Tibial nerve (tissue), 4 donors: Measurements from ENCODE around the gene TOMM40. TPM values are rescaled to one million over a fixed set of nuclear protein-coding genes. Genes with fewer than 3 reads are reported as not detected.
A peak's percentile ranks its signal among the peaks of the same experiment; 100 is the strongest.
"Not testable (repeated sequence)": the region's sequence is repeated elsewhere in the genome, so short reads cannot be mapped to it uniquely, and the experiment has no call there.

Experiments used
- DNase-seq, 2 donors: peaks; one replicate each; pipeline ENCODE4 v3.0.0-alpha.2; 2019; ENCODE audit warnings: low spot score in 2 of 2
- H3K27ac ChIP-seq, 4 donors: fragments of 200-600 bp; sonication (generic) in 3 of 4; one replicate each; pipeline ENCODE4 v1.5.1; 2017 to 2019; ENCODE audit warnings: mild to moderate bottlenecking in 1 of 4
- H3K27me3 ChIP-seq, 2 donors: fragments of 200-600 bp; sonication (generic) in 1 of 2; one replicate each; pipeline versions ENCODE4 v1.5.1 to v1.6.0; 2017 to 2019
- H3K36me3 ChIP-seq, 3 donors: fragments of 200-600 bp; sonication (generic); one replicate each; pipeline ENCODE4 v1.5.1; 2018 to 2019
- H3K4me1 ChIP-seq, 4 donors: fragments of 200-600 bp; sonication (generic) in 3 of 4; one replicate each; pipeline ENCODE4 v1.5.1; 2017 to 2019
- H3K4me3 ChIP-seq, 4 donors: fragments of 200-600 bp; sonication (generic) in 3 of 4; one replicate each; pipeline ENCODE4 v1.5.1; 2017 to 2019; ENCODE audit warnings: mild to moderate bottlenecking in 1 of 4, moderate library complexity in 1 of 4
- H3K9me3 ChIP-seq, 4 donors: fragments of 200-600 bp; sonication (generic) in 3 of 4; one replicate each; pipeline ENCODE4 v1.5.1; 2017 to 2019
- EP300 ChIP-seq, 2 donors: sonication (generic); formaldehyde crosslinking; IDR thresholded peaks; one replicate each; pipeline ENCODE4 v1.6.1; 2017; ENCODE audit warnings: antibody characterized with exemption in 2 of 2, mild to moderate bottlenecking in 1 of 2
- POLR2A ChIP-seq, 2 donors: fragments of 450-650 bp; IDR thresholded peaks; one replicate each; pipeline ENCODE4 v1.6.1; 2017; ENCODE audit warnings: antibody characterized with exemption in 2 of 2, mild to moderate bottlenecking in 2 of 2, moderate library complexity in 2 of 2
- WGBS, 2 donors: methylation state at CpG; one replicate each; pipeline ENCODE4 v1.1.5; 2018; 5-methylcytosine and 5-hydroxymethylcytosine counted together
- total RNA-seq, 4 donors: library from RNA; depleted of rRNA; stranded (reverse); fragments of >200 nt; gene quantifications; one replicate each; pipeline ENCODE4 v1.1.0, GENCODE V29; 2016
- TF ChIP-seq, protein P1 (sequence below), 5 experiments: fragments of 200-600 bp in 3 of 5; fragments of 450-650 bp in 2 of 5; sonication (generic) in 3 of 5; IDR thresholded peaks; one replicate each; pipeline ENCODE4 v1.5.1; 2016 to 2019; ENCODE audit warnings: antibody characterized with exemption in 5 of 5, mild to moderate bottlenecking in 3 of 5, moderate library complexity in 2 of 5

The TOMM40 gene
- total RNA-seq, 4 donors from 2014 or later = 30.8 to 75.9 (median 48.6) TPM

DNA sequence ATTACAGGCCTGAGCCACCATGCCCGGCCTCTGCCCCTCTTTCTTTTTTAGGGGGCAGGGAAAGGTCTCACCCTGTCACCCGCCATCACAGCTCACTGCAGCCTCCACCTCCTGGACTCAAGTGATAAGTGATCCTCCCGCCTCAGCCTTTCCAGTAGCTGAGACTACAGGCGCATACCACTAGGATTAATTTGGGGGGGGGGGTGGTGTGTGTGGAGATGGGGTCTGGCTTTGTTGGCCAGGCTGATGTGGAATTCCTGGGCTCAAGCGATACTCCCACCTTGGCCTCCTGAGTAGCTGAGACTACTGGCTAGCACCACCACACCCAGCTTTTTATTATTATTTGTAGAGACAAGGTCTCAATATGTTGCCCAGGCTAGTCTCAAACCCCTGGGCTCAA lies 18.7 kb downstream of the TOMM40 start:
- H3K4me3 ChIP-seq = no peak overlapping the region
- TF ChIP-seq, protein P1, sequence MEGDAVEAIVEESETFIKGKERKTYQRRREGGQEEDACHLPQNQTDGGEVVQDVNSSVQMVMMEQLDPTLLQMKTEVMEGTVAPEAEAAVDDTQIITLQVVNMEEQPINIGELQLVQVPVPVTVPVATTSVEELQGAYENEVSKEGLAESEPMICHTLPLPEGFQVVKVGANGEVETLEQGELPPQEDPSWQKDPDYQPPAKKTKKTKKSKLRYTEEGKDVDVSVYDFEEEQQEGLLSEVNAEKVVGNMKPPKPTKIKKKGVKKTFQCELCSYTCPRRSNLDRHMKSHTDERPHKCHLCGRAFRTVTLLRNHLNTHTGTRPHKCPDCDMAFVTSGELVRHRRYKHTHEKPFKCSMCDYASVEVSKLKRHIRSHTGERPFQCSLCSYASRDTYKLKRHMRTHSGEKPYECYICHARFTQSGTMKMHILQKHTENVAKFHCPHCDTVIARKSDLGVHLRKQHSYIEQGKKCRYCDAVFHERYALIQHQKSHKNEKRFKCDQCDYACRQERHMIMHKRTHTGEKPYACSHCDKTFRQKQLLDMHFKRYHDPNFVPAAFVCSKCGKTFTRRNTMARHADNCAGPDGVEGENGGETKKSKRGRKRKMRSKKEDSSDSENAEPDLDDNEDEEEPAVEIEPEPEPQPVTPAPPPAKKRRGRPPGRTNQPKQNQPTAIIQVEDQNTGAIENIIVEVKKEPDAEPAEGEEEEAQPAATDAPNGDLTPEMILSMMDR (IDR thresholded peaks at IDR 0.05) = no peak
- TF ChIP-seq EP300 (IDR thresholded peaks at IDR 0.05) (no peak), POLR2A (IDR thresholded peaks at IDR 0.05) (no peak)
- WGBS, 2 donors = 87 to 90% methylated on average over 5 of the region's 5 CpGs
- no peaks in the 10 kb centered on the region for H3K9me3 ChIP-seq
- H3K36me3 ChIP-seq = no peaks in the 10 kb centered on the region
- H3K4me1 ChIP-seq = peaks cover 0 to 54% (median 25%) of the 10 kb centered on the region in 4 donors
- DNase-seq = no peak
- peaks cover 0 to 24% of the 10 kb centered on the region in 2 donors for H3K27me3 ChIP-seq
- H3K27ac ChIP-seq = no peak overlapping the region

DNA sequence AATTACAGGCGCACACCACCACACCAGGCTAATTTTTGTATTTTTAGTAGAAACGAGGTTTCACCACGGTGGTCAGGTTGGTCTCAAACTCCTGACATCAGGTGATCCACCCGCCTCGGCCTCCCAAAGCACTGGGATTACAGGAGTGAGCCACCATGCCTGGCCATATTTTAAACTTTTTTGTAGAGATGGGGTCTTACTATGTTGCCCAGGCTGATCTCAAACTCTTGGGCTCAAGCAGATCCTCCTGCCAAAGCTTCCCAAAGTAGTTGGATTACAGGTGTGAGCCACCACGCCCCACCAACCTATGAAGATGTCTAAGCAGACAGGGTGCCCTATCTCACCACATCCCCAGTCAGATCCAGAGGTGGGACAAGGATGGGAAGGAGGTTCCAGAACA lies 20.8 kb downstream of the TOMM40 start:
- H3K4me1 ChIP-seq = peaks cover 0 to 45% (median 21%) of the 10 kb centered on the region in 4 donors
- H3K27me3 ChIP-seq, H3K36me3 ChIP-seq, DNase-seq, H3K27ac ChIP-seq, H3K9me3 ChIP-seq, H3K4me3 ChIP-seq: not testable (repeated sequence)
- 83 to 89% methylated on average over 6 of the region's 6 CpGs for WGBS, 2 donors

DNA sequence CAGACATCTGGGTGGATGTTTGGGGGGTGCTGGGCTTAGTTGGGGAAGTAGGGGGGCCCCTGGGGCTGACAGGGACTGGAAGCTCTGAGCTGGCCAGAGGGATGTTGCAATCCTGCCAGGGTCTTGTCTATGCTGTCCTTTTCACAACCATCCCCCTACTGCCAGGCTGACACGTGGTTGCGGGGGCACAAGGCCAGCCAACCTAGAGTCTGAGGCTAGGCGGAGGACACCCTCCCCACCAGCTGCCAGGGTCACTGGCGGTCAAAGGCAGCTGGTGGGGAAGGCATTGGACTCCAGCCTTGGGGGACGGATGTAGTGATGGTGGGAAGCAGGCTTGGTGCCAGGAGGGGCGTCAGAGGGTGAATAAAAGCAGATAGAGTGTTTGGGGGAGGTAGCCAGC lies 21.8 kb downstream of the TOMM40 start:
- DNase-seq = no peak
- 30 to 53% methylated on average over 6 of the region's 6 CpGs for WGBS, 2 donors
- Histone ChIP-seq H3K27me3 (no peaks in the 10 kb centered on the region), H3K36me3 (no peaks in the 10 kb centered on the region), H3K4me3 (no peak overlapping the region), H3K9me3 (no peaks in the 10 kb centered on the region), H3K4me1 (peaks cover 0 to 45% (median 21%) of the 10 kb centered on the region in 4 donors), H3K27ac (peak overlapping the region in 1 of 4 donors; percentile 62)
- TF ChIP-seq POLR2A (IDR thresholded peaks at IDR 0.05) (no peak), EP300 (IDR thresholded peaks at IDR 0.05) (no peak)
- TF ChIP-seq, protein P1 (IDR thresholded peaks at IDR 0.05) = no peak

DNA sequence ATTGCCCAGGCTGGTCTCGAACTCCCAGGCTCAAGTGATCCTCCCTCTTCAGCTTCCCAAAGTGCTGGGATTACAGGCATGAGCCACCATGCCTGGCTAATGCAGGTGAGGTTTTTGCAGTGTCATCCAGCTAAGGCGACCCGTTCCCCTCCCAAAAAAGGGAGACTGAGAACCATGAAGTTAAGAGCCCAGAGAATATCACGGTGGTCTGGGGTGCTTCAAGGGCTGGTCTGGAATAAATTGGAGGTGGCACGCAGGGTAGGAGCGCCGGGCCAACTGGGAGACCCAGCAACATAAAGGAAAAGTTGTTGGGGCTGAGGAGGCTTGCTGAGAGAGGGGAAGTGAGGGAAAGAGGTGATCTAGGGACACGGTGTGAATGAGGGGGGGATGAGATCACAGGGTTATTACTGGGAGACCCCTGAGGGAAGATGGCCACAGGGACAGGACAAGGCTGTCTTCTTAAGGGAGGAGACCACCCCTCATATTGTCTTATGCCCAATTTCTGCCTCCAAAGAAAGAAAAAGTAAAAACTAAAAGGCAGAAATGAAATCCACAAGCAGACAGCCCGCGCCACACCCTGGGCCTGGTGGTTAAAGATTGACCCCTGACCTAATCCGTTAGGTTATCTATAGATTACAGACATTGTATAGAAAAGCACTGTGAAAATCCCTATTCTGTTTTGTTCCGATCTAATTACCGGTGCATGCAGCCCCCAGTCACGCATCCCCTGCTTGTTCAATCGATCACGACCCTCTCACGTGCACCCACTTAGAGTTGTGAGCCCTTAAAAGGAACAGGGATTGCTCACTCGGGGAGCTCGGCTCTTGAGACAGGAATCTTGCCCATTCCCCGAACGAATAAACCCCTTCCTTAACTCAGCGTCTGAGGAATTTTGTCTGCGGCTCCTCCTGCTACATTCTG lies 22.7 kb downstream of the TOMM40 start:
- not testable (repeated sequence) for DNase-seq, H3K36me3 ChIP-seq, H3K27me3 ChIP-seq, H3K9me3 ChIP-seq, H3K27ac ChIP-seq
- Histone ChIP-seq H3K4me3 (peak overlapping the region in 2 of 4 donors; percentile 16 to 55), H3K4me1 (peaks cover 0 to 45% (median 21%) of the 10 kb centered on the region in 4 donors)
- 60 to 65% methylated on average over 23 of the region's 23 CpGs for WGBS, 2 donors

DNA sequence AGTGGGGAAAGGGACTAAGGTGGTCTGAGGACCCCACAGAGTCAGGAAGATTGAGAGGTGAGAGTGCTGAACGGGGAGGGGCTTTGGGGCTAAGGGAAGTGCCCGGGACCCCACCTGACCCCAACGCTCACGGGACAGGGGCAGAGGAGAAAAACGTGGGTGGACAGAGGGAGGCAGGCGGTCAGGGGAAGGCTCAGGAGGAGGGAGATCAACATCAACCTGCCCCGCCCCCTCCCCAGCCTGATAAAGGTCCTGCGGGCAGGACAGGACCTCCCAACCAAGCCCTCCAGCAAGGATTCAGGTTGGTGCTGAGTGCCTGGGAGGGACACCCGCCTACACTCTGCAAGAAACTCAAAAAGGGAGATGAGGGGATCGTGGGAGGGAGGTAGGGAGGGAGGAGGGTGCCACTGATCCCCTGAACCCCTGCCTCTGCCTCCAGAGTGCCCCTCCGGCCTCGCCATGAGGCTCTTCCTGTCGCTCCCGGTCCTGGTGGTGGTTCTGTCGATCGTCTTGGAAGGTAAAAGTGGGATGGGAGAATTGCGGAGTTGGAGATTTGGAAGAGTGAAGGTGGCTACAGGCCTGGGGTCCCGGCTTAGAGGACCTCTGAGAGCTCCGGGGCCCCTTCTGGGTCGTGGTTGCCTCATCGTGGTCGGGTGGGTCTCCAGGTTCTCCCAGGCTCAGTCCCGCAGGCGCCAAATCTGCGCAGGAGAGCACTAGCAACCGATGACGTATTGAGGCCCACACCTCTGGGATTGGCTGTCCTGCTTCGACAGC lies 23.6 kb downstream of the TOMM40 start, which contains the start of gene APOC1:
APOC1 (plus strand) TSS at position 176 of the 774 bp plus-strand sequence; CDS start at position 460, 284 bp downstream.
- not testable (repeated sequence) for H3K9me3 ChIP-seq, H3K27me3 ChIP-seq, H3K36me3 ChIP-seq
- WGBS, 2 donors = 6 to 10% methylated on average over 27 to 28 of the region's 28 CpGs
- Histone ChIP-seq H3K4me1 (peaks cover 0 to 45% (median 21%) of the 10 kb centered on the region in 4 donors), H3K27ac (peak within 1 kb of the TSS in 2 of 4 donors; percentile 63 to 71), H3K4me3 (peak within 1 kb of the TSS; percentile 16 to 55 (median 44))
- DNase-seq = peak; percentile 72 to 81

DNA sequence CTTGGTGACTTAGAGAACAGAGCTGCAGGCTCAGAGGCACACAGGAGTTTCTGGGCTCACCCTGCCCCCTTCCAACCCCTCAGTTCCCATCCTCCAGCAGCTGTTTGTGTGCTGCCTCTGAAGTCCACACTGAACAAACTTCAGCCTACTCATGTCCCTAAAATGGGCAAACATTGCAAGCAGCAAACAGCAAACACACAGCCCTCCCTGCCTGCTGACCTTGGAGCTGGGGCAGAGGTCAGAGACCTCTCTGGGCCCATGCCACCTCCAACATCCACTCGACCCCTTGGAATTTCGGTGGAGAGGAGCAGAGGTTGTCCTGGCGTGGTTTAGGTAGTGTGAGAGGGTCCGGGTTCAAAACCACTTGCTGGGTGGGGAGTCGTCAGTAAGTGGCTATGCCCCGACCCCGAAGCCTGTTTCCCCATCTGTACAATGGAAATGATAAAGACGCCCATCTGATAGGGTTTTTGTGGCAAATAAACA lies 33.2 kb downstream of the TOMM40 start:
- Histone ChIP-seq H3K9me3 (no peaks in the 10 kb centered on the region), H3K27me3 (no peaks in the 10 kb centered on the region), H3K36me3 (no peaks in the 10 kb centered on the region), H3K27ac (peak overlapping the region in 3 of 4 donors; percentile 51 to 80 (median 73)), H3K4me3 (no peak overlapping the region), H3K4me1 (peaks cover 0 to 45% (median 32%) of the 10 kb centered on the region in 4 donors)
- 56 to 74% methylated on average over 8 of the region's 8 CpGs for WGBS, 2 donors
- no peak for DNase-seq
- TF ChIP-seq POLR2A (IDR thresholded peaks at IDR 0.05) (no peak), EP300 (IDR thresholded peaks at IDR 0.05) (peak in 1 of 2 donors; percentile 26)
